Esophagus squamous epithelium (tissue), 4 donors: ENCODE results near the gene HK3.

Experiments
- CTCF ChIP-seq, 6 experiments: fragments of 450-650 bp in 4 of 6; fragments of 200-600 bp in 2 of 6; sonication (generic) in 2 of 6; IDR thresholded peaks; one replicate each; pipeline ENCODE4 v1.5.1; 2016 to 2019; ENCODE audit warnings: antibody characterized with exemption in 6 of 6, mild to moderate bottlenecking in 4 of 6, moderate library complexity in 4 of 6
- POLR2A ChIP-seq, 4 donors: fragments of 450-650 bp; IDR thresholded peaks; one replicate each; pipeline ENCODE4 v1.6.1; 2017; ENCODE audit warnings: antibody characterized with exemption in 4 of 4, mild to moderate bottlenecking in 4 of 4, moderate library complexity in 3 of 4

- TF ChIP-seq CTCF (IDR thresholded peaks at IDR 0.05) (no peak), POLR2A (IDR thresholded peaks at IDR 0.05) (no peak)
These were observed 12.6 kb downstream of the HK3 start for GRCh38 chr5:176886336-176887251.
